Cortex of kidney (tissue), 1 donor: ENCODE results near the gene VTCN1.

Experiments
- DNase-seq: peaks from one replicate; lab custom pipeline; 2025; lab: John Stamatoyannopoulos, UW

The VTCN1 gene

DNA sequence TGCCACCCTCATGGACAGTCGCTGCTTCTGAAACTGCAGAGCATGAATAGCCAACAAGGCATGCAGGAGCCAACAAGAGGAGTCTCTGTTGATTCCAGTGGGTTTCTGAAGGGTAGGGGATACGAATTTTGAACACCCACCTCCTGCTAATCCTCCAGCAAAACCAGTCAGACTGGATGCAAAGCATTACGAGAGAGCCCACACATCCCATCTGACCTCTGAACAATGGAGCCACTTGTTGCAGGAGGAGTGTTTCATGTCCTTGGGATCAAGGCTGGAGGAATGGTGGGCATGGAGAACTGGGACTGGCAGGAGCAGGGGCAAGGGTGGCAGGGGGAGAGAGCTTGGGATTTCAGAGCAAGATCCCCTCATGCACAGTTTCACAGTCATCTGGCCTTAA lies 1.6 kb downstream of the VTCN1 start:
- DNase-seq, result no peak

DNA sequence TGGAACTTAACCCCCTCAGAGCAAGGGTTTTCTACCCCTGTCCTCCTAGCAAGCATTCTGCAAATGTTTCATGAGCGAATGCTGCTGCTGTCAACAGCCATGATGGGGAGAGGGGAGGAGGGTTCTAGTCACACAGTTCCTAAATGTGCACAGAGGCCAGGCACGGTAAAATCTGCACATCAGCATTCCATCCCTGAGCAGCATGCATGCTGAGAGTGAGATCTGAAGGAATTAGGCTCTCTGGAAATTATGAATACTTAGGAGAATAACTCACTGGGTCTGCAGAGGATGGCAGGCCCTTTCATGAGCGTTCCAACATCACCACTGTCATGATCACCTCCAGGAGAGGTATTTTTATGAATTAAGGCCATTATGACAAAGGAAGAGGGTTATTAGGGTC lies 2.1 kb downstream of the VTCN1 start:
- no peak for DNase-seq

DNA sequence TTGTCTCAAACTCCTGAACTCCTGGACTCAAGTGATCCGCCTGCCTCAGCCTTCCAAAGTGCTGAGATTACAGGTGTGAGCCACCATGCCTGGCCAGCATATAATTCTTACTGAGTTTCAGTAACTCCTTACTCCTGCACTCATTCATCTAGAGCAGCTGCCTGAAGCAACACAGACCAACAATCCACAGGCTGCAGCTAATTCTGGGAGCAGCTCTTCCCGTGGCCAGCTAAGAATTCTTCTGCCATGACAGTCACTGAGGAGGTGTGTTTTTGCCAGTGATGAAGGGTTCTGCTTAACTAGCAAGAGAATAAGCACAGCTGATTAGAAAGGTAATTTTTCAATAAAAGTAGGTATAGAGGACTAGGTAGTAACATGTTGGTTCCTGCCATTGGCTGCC lies 5.4 kb downstream of the VTCN1 start:
- no peak for DNase-seq

DNA sequence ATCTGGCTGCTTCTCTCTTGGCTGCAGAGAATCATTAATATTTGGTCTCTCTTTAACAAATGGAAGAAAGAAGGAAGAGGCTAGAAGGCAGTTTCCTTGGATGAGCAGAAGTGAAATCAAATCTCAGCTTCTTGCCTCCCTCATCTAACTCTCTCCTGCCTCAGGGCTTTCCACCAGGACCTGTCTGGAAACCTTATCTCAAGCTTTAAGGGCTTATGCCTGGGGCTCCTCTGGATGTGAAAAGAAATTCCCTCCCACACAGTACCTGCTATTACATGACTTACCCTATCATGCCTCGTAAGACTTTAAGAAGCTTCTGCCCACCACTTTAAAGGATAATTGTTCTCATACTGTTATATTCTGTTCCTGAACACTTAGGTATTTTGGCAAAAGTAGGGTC lies 8.9 kb downstream of the VTCN1 start:
- DNase-seq, result no peak

DNA sequence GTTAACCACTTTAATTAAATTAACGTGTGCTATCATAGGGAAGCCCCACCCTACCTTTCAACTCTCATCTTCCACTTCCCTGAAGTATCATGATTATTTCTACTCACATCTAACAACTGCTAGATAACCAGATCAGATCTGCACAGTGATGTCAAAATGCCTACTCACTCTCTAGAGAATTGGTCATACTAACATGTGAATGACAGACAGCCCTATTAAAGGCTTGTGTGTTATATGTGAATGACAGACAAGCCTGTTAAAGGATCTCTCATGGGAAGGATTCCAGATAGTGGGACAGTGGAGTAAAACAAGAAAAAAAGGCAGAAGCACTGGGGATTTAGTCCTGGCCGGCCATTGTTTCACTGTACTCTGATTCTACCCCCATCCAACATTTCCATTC lies 12.6 kb downstream of the VTCN1 start:
- no peak for DNase-seq

DNA sequence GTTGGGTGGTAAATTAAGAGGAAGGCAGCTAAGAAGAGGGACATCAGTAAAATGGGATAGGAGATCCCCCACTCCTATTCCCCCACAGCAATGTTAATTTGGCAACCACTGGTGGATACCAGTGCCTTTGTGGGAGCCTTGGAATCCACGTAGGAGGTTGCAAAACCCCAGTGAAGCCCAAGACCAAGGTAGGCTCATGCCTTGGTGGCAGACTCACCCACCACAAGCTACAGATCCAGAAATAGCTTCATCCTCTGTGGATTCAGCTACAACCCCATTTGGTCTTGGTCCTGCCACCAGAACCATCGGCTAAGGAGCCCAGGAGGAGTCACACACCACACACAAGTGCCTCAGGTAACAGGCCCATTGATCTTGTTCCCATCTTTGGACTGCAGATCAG lies 21.0 kb downstream of the VTCN1 start:
- DNase-seq, result no peak

DNA sequence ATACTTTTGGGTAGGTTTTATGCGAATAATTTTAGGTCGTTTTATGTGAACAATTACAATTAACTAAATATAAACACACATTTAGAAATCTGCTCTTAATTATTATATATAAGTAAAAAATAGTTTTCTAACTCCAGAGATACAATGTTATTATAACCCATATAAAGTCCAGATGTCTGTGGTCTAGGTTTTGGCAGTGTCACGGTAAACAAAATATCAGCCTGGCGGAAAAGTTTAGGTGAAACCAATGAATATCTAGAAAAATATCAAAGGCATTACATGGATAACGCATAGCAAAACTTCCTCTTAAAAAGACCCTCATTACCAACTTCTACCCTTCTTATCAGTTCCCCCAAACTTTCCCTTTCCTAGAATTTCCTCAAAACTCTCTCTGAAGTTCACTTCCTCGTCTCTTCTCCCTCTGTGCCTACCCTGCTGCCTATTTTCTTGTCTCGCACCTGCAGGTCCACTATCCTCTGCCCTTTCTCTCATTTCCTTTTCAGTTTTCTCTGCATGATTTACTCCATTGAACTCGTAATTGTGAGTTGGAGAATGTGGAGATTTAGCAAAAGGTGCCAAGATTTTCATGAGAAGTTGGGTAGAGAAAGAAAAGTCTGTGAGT lies 21.8 kb downstream of the VTCN1 start:
- no peak for DNase-seq

DNA sequence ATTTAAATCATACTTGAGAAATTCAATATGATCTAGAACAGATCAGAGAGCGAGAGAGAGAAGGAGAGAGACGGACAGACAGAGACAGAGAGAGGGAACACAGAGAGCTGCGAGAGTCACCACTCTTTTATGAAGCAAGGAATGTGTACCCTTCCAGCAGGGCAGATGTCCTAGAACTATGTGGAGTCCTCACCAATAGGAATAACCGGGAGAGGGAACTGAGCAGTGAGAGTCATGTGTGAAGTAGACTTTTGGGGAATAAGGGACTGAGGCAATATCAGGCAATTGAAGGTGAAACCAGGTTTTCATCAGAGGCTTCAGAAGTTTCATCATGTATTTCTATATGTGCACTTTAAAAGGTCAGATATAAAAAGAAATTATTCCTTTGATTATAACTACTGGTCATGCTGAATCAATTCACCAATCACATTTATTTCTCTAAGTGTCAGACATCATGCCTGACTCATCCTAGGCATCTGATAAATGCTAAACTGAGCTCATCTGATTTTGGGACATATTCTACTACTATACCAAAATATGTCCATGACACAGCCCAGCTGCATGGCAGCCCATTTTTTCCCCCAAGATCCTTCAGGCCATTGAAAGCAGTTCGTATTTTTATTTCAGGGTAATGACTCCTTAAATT lies 22.4 kb downstream of the VTCN1 start:
- no peak for DNase-seq

DNA sequence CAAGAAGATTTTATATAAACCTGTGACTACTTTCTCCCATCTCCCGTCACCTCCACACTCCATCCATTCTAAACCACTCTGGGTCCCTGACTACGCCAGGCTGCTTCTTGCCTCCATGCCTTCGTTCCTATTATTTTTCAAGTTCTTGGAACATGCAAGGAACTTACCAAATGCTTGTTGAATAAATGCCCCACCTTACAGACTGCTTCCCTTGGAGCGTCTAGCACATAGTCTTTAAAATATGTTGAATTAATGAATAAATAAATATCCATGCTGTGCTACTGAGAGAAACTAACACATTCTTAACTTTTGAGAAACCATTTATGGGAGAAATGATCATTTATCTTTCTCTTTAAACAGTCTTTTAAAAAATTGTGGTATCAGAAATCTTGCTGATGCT lies 27.6 kb downstream of the VTCN1 start:
- DNase-seq, result no peak

DNA sequence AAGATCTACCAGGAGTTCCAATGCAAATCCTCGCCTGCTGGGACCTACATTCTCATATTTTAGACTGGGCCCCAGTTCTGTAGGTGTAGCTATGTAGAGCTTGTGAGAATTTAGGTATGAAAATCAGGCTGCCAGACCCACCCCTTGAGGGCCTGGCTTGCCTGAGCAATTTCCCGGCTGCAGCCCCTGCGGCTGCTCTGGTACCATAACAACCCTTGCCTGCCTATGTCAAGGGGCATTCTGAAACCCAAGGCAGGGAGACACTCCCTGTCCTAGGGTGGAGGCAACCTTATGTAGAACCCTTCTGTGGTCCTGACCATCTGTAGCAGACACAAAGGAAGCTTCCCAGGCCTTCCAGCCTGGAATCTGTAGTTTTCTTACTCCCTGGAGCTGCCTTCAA lies 28.4 kb downstream of the VTCN1 start:
- no peak for DNase-seq

DNA sequence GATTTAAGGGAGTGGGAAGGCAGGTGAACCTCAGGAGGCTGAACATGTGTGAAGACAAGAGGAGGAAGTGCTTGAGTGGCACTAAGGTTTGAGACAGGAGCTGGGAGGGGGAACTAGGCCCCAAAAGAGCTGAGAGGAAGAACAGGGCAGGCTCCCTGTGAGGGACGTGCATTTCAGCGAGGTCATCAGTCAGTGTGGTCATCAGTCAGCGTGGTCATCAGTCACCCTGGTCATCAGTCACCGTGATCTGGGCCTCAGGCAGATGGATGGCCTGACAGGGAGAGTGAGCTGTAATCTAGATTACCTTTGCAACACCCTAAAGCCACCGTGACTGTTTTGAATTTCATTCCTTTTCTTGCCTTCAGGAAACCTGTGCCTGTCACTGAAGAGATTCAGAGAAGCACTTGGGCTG lies 29.1 kb downstream of the VTCN1 start:
- no peak for DNase-seq

DNA sequence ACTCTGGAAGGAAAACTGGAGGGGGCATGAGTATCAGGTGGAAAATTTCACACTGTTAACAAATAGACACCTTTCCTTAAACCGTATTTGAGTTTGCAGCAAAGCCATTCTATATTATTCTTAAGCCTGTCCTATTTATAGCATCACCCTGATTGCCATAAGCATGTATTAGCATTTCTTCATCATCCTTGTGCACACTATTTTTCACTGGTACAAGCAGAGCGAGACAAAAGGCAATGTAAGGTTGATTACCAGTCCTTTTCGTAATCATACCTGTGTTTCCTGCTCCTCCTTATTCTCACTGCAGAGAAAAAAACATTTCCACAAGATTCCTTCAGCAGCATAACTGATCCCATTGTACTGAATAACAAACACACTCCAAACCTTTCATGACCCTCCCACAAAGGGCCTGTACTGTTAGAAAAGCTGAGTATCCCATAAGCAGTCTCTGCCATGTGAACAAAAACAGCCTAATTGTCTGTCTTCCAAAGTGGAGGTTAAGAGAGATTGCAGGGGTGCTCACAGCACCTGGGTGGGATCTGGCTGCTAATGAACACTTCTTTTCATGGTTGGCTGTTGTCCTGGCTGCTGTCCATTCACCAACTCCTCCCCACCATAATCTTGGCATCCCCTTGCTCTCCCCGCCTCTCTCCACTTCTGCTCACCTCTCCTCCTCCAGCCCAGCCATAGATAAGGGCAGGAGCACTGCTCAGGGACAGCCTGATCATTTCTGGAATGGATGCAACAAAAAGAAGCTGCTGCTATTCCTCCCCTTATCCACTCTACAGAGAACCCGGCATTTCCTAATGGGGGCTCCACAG lies 30.4 kb downstream of the VTCN1 start:
- no peak for DNase-seq

DNA sequence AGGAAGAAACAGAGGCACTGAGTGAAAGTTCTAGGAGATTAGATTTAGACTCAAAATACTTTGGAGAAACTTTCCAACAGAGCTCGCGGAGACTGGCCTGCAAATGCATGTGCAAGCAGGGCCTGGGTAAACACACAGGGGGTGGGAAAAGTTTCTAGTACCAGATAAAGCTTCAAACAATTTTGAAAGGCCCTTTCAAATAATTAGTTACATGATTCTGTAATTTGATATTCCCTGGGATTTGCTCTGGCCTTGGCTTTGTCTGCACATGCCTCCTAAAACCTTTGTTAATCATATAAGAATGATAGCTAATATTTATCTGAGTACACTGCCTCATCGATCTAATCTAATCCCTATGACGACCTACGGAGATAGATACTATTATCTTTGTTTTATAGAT lies 31.3 kb downstream of the VTCN1 start:
- DNase-seq, result no peak

DNA sequence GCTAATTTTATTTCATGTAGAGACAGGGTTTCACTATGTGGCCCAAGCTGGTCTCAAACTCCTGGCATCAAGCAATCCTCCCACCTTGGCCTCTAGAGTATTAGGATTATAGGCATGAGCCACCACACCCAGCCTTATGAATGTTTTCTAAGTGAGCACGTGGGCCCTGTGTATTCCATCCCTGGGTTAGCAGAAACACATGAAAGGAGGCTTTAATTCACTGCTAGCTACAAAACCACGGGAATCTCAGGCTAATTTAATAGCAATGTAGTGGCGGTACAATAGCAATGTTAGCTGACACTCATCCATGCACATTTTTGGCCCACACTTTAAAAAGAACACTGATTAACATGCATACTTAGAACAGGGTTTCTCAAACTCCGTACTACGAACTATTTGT lies 32.0 kb downstream of the VTCN1 start:
- DNase-seq, result no peak

DNA sequence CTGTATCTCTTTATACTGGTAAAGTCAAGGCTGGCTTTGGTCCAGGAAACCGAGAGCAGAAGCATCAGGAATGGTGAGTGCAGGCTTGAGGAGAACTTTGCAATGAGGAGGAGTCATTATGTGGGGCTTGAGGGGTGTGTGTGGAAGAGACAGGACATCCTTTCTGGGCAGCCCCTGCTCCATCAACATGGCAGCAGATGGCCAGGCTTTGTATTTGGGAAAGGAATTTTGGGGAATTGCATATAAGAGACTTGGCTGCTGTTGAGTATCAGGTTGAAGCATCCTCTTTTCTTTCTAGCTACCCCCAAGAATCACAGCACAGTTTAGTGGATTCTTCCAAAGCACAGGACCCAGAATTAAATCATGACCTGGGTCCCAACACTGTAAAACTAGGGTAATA lies 33.4 kb downstream of the VTCN1 start:
- DNase-seq, result no peak

DNA sequence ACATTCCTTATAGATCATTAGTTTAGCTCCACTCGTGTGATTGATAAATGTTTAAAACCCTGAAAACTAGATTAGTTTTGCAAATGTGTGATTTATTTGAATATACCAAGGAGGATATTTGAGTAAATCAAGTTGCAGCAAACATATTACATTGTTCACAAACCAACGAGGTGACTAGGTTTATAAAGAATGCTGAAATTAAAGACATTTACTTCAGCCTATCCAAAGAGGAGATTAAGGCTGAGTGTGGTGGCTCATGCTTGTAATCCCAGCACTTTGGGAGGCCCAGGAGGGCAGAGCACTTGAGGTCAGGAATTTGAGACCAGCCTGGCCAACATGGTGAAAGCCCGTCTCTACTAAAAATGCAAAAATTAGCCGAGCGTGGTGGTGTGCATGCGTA lies 34.1 kb downstream of the VTCN1 start:
- no peak for DNase-seq

DNA sequence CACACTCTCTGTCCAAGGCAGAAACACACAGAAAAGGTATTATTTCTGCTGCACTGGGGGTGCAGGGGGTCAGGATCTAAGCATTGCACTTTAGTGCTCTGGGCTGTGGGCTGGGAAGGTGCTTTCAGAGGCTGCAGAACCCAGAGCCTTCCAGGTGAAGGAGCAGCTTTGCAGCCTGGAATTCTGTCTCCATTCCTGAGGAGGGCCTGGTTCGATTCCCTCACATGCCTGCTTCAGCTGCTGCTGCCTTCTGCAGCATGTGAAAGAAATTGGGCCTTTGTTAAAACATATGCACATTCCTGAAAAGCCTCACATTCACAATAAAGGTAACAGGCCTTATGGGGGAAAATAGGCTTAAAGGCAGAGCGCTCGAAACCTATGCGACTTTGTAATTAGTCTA lies 35.9 kb downstream of the VTCN1 start:
- DNase-seq, result no peak

DNA sequence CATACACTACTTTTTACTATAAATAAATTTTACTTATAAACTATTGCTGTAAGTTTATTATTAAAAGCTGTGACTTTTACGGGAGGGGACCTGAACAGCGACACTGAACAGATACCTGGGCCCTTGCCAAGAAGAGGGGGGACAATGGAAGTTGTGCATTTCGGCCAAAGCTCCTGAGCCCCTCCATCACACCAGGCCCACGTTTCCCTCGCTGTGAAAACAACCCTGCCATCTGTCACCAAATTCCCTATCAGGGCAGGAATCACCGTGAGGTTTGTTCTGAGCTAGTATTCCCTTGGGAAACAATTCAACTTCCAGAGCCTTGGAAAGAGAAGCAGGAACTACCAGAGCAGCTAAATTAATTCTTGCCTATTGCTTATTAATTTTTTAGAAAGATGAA lies 37.0 kb downstream of the VTCN1 start:
- DNase-seq, result no peak

DNA sequence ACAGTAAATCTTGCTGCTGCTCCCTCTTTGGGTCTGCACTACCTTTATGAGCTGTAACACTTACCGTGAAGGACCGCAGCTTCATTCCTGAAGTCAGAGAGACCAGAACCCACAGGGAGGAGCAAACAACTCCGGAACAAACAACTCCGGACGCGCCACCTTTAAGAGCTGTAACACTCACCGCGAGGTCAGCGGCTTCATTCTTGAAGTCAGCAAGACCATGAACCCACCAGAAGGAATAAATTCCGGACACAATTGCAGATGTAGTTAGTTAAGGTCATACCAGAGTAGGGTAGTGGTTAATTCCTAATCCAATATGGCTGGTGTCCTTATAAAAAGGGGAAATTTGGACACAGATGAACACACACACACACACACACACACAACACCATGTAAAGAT lies 37.7 kb downstream of the VTCN1 start:
- no peak for DNase-seq

DNA sequence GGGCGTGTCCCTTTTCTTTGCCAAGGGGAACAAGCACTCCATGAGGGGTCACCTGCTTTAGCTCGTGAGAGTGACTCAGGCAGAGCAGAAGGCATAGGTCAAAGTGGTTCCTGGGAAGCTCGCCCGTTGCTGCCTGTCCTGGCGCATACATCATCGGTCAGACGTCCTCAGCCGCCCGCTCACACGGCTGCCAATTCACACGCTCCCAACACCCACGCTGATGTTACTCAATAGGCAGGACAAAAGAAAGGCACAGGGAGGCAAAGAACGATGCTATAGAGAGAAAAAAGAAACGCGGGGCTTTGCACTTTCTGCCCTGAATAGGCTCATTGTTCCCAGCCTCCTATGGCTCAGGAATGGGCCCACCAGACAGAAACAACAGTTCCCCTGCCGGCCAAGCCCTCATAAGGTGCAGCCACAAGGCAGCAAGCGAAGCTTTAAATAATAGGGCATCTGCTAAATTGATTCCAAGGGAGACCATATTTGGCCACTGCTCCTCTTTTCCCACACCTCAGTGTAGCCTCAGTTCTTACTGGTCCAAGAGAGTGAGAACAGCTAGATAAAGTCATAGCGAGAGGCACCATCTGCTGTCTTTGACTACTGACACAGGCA lies 38.7 kb downstream of the VTCN1 start:
- DNase-seq, result no peak

DNA sequence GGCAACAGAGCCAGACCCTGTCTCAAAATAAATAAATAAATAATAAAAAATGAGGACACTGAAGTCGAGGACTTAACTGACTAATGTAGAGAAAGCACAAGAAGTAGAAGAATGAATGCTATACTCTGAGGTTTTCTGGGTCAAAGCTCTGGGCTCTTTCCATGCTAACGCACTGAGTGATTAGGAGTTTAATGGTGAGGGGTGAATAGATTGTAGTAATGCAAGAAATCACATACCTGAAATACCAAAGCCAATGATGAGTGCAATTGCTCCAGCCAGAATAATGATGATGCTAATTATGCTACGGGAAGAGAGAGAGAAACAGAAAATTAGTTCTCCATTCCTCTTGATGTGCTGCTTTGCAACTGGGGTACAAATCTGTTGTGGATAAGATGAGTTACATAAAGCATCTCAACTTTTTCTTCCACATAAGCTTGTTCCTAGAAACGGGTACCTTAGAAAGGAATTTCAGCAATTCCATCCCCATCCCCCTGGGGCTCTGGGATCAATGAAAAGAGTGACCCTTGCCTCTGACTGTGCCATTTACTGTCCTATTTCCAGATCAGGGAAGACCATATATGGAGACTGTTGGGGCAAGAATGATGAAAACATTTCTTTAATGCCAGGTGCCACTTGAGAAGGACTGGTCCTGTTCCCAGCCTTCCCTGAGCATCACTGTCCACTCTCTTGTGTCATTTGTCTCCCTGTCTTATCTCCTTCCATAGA lies 40.7 kb downstream of the VTCN1 start:
- no peak for DNase-seq

DNA sequence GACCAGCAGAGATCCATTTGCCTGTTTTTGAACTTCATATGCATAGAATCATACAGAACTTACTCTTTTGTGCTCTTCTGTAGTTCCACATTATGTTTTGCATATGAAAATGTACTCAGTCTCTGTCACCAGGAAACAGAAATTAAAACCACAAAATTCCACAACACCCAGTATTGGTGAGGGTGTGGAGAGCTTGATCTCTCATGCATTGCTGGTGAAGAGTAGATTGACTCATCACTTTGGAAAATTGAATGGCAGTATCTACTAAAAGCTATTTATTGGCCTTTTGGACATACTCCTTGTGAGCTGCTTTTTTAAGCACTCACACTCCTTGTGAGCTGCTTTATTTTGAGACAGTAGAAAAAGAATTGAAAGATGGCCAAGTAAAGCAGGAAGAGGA lies 43.3 kb downstream of the VTCN1 start:
- DNase-seq, result no peak
